ENCODE data around the gene IFNAR1. TPM values are rescaled to one million over a fixed set of nuclear protein-coding genes. Genes with fewer than 3 reads are reported as not detected.
"Not testable (repeated sequence)": the region's sequence is repeated elsewhere in the genome, so short reads cannot be mapped to it uniquely, and the experiment has no call there.

The IFNAR1 gene
- total RNA-seq, 1 donor from 2014 or later: 18.9 TPM

GRCh38 chr21:33375101-33375644 lies 50.4 kb downstream of the IFNAR1 start:
- no peak overlapping the region for H3K4me3 Mint-ChIP-seq
- H3K36me3 Mint-ChIP-seq (ENCODE audit: low read depth): no peaks in the 10 kb centered on the region
- no peaks in the 10 kb centered on the region for H3K27me3 Mint-ChIP-seq (ENCODE audit: low read depth)
- DNase-seq (ENCODE audit: low read depth, low spot score): no peak
- no peak overlapping the region for H3K27ac Mint-ChIP-seq (ENCODE audit: unreplicated experiment)
- H3K9me3 Mint-ChIP-seq: no peaks in the 10 kb centered on the region
- H3K4me1 Mint-ChIP-seq: no peaks in the 10 kb centered on the region
- TF ChIP-seq, protein P1, sequence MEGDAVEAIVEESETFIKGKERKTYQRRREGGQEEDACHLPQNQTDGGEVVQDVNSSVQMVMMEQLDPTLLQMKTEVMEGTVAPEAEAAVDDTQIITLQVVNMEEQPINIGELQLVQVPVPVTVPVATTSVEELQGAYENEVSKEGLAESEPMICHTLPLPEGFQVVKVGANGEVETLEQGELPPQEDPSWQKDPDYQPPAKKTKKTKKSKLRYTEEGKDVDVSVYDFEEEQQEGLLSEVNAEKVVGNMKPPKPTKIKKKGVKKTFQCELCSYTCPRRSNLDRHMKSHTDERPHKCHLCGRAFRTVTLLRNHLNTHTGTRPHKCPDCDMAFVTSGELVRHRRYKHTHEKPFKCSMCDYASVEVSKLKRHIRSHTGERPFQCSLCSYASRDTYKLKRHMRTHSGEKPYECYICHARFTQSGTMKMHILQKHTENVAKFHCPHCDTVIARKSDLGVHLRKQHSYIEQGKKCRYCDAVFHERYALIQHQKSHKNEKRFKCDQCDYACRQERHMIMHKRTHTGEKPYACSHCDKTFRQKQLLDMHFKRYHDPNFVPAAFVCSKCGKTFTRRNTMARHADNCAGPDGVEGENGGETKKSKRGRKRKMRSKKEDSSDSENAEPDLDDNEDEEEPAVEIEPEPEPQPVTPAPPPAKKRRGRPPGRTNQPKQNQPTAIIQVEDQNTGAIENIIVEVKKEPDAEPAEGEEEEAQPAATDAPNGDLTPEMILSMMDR (conservative IDR thresholded peaks at IDR 0.05): no peak

DNA sequence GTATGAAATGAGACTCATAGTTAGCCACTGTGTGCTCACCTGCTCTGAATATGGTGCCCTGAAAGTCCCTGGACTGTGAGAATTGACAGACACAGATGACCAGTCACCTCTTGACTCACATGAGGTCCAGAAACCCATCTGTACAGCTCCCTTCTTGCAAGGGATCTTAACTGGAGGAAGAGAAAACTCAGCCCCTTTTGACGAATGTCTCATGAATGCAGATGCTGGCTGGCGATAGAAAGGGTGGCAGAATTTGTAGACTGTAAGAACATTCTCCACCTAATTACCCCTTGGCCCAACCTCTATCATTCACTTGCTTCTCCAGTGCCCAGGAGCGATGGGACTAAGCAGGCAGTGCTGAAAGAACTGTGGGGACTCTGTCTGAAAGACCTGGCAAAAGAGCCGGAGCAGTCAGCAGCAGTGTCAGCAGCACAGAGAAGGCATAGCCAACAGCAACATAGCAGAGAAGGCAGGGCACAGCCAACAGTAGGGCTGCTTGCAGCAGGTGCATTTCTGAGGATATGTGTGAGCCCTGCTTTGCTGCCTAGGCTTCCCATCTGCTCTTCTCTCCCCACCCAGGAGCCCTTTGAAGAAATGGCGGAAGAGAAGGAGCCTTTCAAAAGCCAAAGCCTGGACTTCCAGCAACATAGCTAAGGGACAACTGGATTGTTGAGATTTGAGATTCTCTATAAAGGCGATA lies 52.6 kb downstream of the IFNAR1 start:
- H3K9me3 Mint-ChIP-seq: no peaks in the 10 kb centered on the region
- TF ChIP-seq, protein P1 (conservative IDR thresholded peaks at IDR 0.05): no peak
- DNase-seq (ENCODE audit: low read depth, low spot score): no peak
- H3K36me3 Mint-ChIP-seq (ENCODE audit: low read depth): no peaks in the 10 kb centered on the region
- H3K4me3 Mint-ChIP-seq: no peak overlapping the region
- no peaks in the 10 kb centered on the region for H3K27me3 Mint-ChIP-seq (ENCODE audit: low read depth)
- no peak overlapping the region for H3K27ac Mint-ChIP-seq (ENCODE audit: unreplicated experiment)
- peaks cover 8% of the 10 kb centered on the region for H3K4me1 Mint-ChIP-seq

DNA sequence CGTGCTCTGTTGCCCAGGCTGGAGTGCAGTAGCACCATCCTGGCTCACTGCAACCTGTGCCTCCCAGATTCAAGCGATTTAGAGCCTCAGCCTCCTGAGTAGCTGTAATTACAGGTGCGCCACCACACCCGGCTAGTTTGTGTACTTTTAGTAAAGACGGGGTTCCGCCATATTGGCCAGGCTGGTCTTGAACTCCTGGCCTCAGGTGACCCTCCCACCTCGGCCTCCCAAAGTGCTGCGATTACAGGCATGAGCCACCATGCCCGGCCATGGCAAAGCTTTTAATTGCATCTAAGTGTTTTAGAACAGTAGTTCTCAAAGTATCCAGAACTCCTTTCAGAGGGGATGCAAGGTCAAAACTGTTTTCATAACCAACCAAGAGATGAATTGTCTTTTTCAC lies 53.3 kb downstream of the IFNAR1 start:
- Mint-ChIP-seq H3K27ac (ENCODE audit: unreplicated experiment) (no peak overlapping the region), H3K4me1 (peaks cover 12% of the 10 kb centered on the region), H3K9me3 (no peaks in the 10 kb centered on the region), H3K36me3 (ENCODE audit: low read depth) (no peaks in the 10 kb centered on the region), H3K27me3 (ENCODE audit: low read depth) (no peaks in the 10 kb centered on the region), H3K4me3 (no peak overlapping the region)
- DNase-seq (ENCODE audit: low read depth, low spot score): no peak
- TF ChIP-seq, protein P1 (conservative IDR thresholded peaks at IDR 0.05): no peak

DNA sequence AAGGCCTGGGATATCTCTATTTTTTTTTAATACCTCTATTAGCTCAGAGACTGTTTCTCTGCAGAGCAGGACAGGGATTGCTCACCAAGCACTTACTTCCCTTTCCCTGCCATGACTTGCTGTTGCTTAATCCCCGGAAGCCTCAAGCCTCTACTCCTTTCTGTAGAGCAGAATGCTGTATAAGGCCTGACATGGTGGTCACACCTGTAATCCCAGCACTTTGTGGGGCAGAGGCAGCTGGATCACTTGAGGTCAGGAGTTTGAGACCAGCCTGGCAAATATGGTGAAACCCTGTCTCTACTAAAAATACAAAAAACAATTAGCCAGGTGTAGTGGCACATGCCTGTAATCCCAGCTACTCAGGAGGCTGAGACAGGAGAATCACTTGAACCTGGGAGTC lies 55.2 kb downstream of the IFNAR1 start:
- DNase-seq (ENCODE audit: low read depth, low spot score); H3K36me3 Mint-ChIP-seq (ENCODE audit: low read depth); H3K4me3 Mint-ChIP-seq; H3K9me3 Mint-ChIP-seq; H3K27ac Mint-ChIP-seq (ENCODE audit: unreplicated experiment); H3K27me3 Mint-ChIP-seq (ENCODE audit: low read depth): not testable (repeated sequence)
- peaks cover 15% of the 10 kb centered on the region for H3K4me1 Mint-ChIP-seq

GRCh38 chr21:33380483-33380998 lies 55.8 kb downstream of the IFNAR1 start:
- H3K27ac Mint-ChIP-seq (ENCODE audit: unreplicated experiment): no peak overlapping the region

DNA sequence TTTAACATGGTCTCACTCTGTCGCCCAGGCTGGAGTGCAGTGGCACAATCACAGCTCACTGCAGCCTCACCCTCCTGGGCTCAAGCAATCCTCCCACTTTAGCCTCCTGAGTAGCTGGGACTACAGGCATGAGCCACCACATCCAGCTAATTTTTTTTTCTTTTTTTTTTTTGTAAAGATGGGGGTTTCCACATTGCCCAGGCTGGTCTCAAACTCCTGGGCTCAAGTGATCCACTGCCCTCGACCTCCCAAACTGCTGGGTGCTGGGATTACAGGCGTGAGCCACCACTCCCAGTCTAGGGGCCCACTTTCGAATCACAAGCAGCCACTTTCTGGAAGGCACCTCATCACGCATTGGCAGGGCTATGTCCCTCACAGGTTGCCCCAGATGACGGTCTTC lies 56.6 kb downstream of the IFNAR1 start:
- DNase-seq (ENCODE audit: low read depth, low spot score); H3K27ac Mint-ChIP-seq (ENCODE audit: unreplicated experiment); H3K9me3 Mint-ChIP-seq; H3K4me3 Mint-ChIP-seq; H3K36me3 Mint-ChIP-seq (ENCODE audit: low read depth); H3K27me3 Mint-ChIP-seq (ENCODE audit: low read depth): not testable (repeated sequence)
- H3K4me1 Mint-ChIP-seq: peaks cover 15% of the 10 kb centered on the region

More at GRCh38 chr21:33380483-33380998, 55.8 kb downstream of the IFNAR1 start:
- TF ChIP-seq, protein P1 (conservative IDR thresholded peaks at IDR 0.05): no peak
- DNase-seq (ENCODE audit: low read depth, low spot score): no peak
- Mint-ChIP-seq H3K4me3 (no peak overlapping the region), H3K4me1 (peaks cover 15% of the 10 kb centered on the region), H3K9me3 (no peaks in the 10 kb centered on the region), H3K27me3 (ENCODE audit: low read depth) (no peaks in the 10 kb centered on the region), H3K36me3 (ENCODE audit: low read depth) (no peaks in the 10 kb centered on the region)
